Trophoblast cell (in vitro differentiated cells and primary cell): ENCODE results near the gene CCR8.

Experiments used
- DNase-seq, 2 donors: peaks; one replicate each; pipeline ENCODE4 v3.0.0-alpha.2; 2016
- H2AFZ ChIP-seq: 2 replicates; pipeline ENCODE4 v1.6.1; 2013; ENCODE audit warnings: low read length, moderate library complexity, mild to moderate bottlenecking; ENCODE audit not compliant: insufficient read depth, poor library complexity
- H2AK5ac ChIP-seq: 2 replicates; pipeline ENCODE4 v1.6.1; 2013; ENCODE audit warnings: mild to moderate bottlenecking, low read length
- H2BK120ac ChIP-seq: 2 replicates; pipeline ENCODE4 v1.6.1; 2013; ENCODE audit warnings: low read length, mild to moderate bottlenecking, moderate library complexity; ENCODE audit not compliant: insufficient read depth, poor library complexity
- H2BK12ac ChIP-seq: 2 replicates; pipeline ENCODE4 v1.6.1; 2013; ENCODE audit warnings: mild to moderate bottlenecking, low read length, moderate library complexity
- H2BK5ac ChIP-seq: 2 replicates; pipeline ENCODE4 v1.6.1; 2013; ENCODE audit warnings: low read length, low read depth, moderate library complexity, mild to moderate bottlenecking; ENCODE audit not compliant: poor library complexity
- H3K14ac ChIP-seq: 2 replicates; pipeline ENCODE4 v1.6.1; 2013; ENCODE audit warnings: mild to moderate bottlenecking, low read length
- H3K18ac ChIP-seq: 2 replicates; pipeline ENCODE4 v1.6.1; 2013; ENCODE audit warnings: mild to moderate bottlenecking, low read length
- H3K23ac ChIP-seq: 2 replicates; pipeline ENCODE4 v1.6.1; 2013; ENCODE audit warnings: low read length
- H3K27ac ChIP-seq: 2 replicates; pipeline ENCODE4 v1.5.1; 2013; ENCODE audit warnings: low read depth, mild to moderate bottlenecking, inconsistent platforms, low read length, moderate library complexity
- H3K27me3 ChIP-seq: 2 replicates; pipeline ENCODE4 v1.6.1; 2013; ENCODE audit warnings: inconsistent platforms, mild to moderate bottlenecking, low read length, moderate library complexity; ENCODE audit not compliant: insufficient read depth
- H3K36me3 ChIP-seq, 2 experiments: 1 replicate in 1 of 2; 2 replicates in 1 of 2; pipeline ENCODE4 v1.6.1; 2013; ENCODE audit warnings: low read length in 2 of 2, mild to moderate bottlenecking in 2 of 2, moderate library complexity in 1 of 2; ENCODE audit not compliant: insufficient read depth in 2 of 2, control insufficient read depth in 1 of 2
- H3K4ac ChIP-seq: 2 replicates; pipeline ENCODE4 v1.6.1; 2013; ENCODE audit warnings: low read depth, mild to moderate bottlenecking, low read length, moderate library complexity
- H3K4me1 ChIP-seq, 2 experiments: 1 replicate in 1 of 2; 2 replicates in 1 of 2; pipeline ENCODE4 v1.6.1; 2013; ENCODE audit warnings: low read length in 2 of 2, mild to moderate bottlenecking in 2 of 2, moderate library complexity in 1 of 2; ENCODE audit not compliant: insufficient read depth in 2 of 2, control insufficient read depth in 1 of 2
- H3K4me2 ChIP-seq: 2 replicates; pipeline ENCODE4 v1.6.1; 2013; ENCODE audit warnings: inconsistent platforms, mild to moderate bottlenecking, low read length, moderate library complexity
- H3K4me3 ChIP-seq: 2 replicates; pipeline ENCODE4 v1.5.1; 2013; ENCODE audit warnings: mild to moderate bottlenecking, low read depth, low read length, inconsistent platforms
- H3K79me1 ChIP-seq: one replicate; pipeline ENCODE4 v1.6.1; 2013; ENCODE audit warnings: low read length
- H3K79me2 ChIP-seq: 2 replicates; pipeline ENCODE4 v1.6.1; 2013; ENCODE audit warnings: low read length, mild to moderate bottlenecking; ENCODE audit not compliant: control insufficient read depth, insufficient read depth, poor library complexity
- H3K9ac ChIP-seq: 2 replicates; pipeline ENCODE4 v1.6.1; 2013; ENCODE audit warnings: mild to moderate bottlenecking, low read length
- H3K9me3 ChIP-seq: 2 replicates; pipeline ENCODE4 v1.6.1; 2013; ENCODE audit warnings: low read depth, mild to moderate bottlenecking, control low read depth, inconsistent platforms, low read length; ENCODE audit not compliant: insufficient read depth
- H4K12ac ChIP-seq: 2 replicates; pipeline ENCODE4 v1.6.1; 2013; ENCODE audit warnings: low read depth, mild to moderate bottlenecking, low read length, moderate library complexity
- H4K8ac ChIP-seq: 2 replicates; pipeline ENCODE4 v1.6.1; 2013; ENCODE audit warnings: low read depth, mild to moderate bottlenecking, low read length, moderate library complexity
- H4K91ac ChIP-seq: one replicate; pipeline ENCODE4 v1.6.1; 2013; ENCODE audit warnings: low read depth, mild to moderate bottlenecking, low read length, moderate library complexity
- WGBS: extraction: QIAGEN DNeasy Blood & Tissue Kit; methylation state at CpG from one replicate; pipeline ENCODE4 v1.1.7; 2013; ENCODE audit warnings: missing lambda C conversion rate; ENCODE audit not compliant: insufficient read length, insufficient coverage; ENCODE audit errors: extremely low coverage; 5-methylcytosine and 5-hydroxymethylcytosine counted together

The CCR8 gene

DNA sequence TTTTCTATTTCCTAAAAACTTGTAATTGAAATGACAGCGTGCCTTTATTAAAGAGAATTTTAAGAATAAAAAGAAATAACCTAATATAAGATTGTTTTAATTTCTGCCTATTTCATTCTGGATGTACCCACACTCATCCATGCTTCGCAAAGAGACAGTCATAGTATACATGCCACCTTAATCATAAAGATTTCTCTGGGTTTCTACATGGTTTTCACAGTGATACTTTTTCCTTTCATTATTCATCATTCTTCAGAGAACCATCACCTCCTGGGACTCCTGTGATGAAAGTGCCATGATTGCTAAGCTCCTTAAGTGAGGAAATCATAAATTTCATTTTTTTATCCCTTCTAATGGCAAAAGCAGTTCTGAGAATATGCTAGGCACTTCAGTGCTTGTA is 4.3 kb upstream of the CCR8 start:
- H3K23ac ChIP-seq, result no peak overlapping the region
- H3K4me1 ChIP-seq, result no peaks in the 10 kb centered on the region
- H3K36me3 ChIP-seq, result no peaks in the 10 kb centered on the region
- H3K79me2 ChIP-seq, result no peaks in the 10 kb centered on the region
- no peak overlapping the region for H2BK120ac ChIP-seq
- no peak overlapping the region for H2BK12ac ChIP-seq
- no peak overlapping the region for H3K9ac ChIP-seq
- H3K4me3 ChIP-seq, result no peak overlapping the region
- H4K8ac ChIP-seq, result no peak overlapping the region
- H3K9me3 ChIP-seq, result no peaks in the 10 kb centered on the region
- no peak overlapping the region for H3K18ac ChIP-seq
- H2AK5ac ChIP-seq, result no peak overlapping the region
- no peak overlapping the region for H3K14ac ChIP-seq
- WGBS, result no CpG with 5 or more reads among the region's 2 CpGs
- H2AFZ ChIP-seq, result no peak overlapping the region
- H3K4me2 ChIP-seq, result no peak overlapping the region
- H3K27ac ChIP-seq, result no peak overlapping the region
- H3K4ac ChIP-seq, result no peak overlapping the region
- H3K27me3 ChIP-seq, result no peaks in the 10 kb centered on the region
- no peak overlapping the region for H4K91ac ChIP-seq
- no peaks in the 10 kb centered on the region for H3K79me1 ChIP-seq
- no peak overlapping the region for H4K12ac ChIP-seq
- no peak for DNase-seq
- H2BK5ac ChIP-seq, result no peak overlapping the region

DNA sequence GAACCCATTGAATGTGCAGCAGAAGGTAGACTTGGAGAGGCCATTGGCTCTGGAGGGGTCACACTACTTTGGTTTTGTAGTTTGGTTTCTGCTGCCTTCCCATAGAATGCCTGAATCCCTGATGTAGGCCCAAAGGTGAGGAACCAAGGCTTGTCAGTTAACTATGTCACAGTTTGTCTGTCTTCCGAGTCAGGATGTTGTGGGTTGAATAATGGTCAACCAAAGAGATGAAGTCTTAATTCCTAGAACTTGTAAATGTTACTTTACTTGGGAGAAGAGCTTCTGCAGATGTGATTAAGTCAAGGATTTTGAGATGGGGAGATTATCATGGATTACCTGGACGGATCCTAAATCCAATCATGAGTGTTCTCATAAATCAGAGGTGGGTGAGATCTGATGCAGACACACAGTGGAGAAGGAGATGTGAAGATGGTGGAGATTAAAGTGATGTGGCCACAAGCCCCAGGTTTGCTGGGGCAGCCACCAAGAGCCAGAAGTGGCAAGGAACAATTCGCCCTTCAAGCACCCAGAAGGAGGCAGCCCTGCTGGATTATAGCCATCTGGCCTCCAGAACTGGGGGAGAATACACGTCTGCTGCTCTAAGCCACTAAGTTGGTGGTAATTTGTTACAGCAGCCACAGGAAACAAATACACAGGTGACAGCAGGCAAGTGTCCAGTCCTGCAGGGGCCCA is 2.3 kb upstream of the CCR8 start:
- peak overlapping the region; percentile 59 for H3K4me3 ChIP-seq
- WGBS, result no CpG with 5 or more reads among the region's 4 CpGs
- H4K91ac ChIP-seq, result no peak overlapping the region
- no peak overlapping the region for H3K14ac ChIP-seq
- no peaks in the 10 kb centered on the region for H3K79me1 ChIP-seq
- H3K27ac ChIP-seq, result no peak overlapping the region
- H3K18ac ChIP-seq, result no peak overlapping the region
- H4K8ac ChIP-seq, result no peak overlapping the region
- no peak overlapping the region for H2BK5ac ChIP-seq
- H2AK5ac ChIP-seq, result no peak overlapping the region
- no peak for DNase-seq
- H4K12ac ChIP-seq, result no peak overlapping the region
- no peaks in the 10 kb centered on the region for H3K27me3 ChIP-seq
- H3K4me2 ChIP-seq, result no peak overlapping the region
- H3K9ac ChIP-seq, result no peak overlapping the region
- H3K23ac ChIP-seq, result peak overlapping the region; percentile 82
- H3K79me2 ChIP-seq, result no peaks in the 10 kb centered on the region
- H2BK12ac ChIP-seq, result no peak overlapping the region
- H3K9me3 ChIP-seq, result no peaks in the 10 kb centered on the region
- H3K4ac ChIP-seq, result no peak overlapping the region
- no peaks in the 10 kb centered on the region for H3K36me3 ChIP-seq
- no peaks in the 10 kb centered on the region for H3K4me1 ChIP-seq
- H2AFZ ChIP-seq, result no peak overlapping the region
- H2BK120ac ChIP-seq, result no peak overlapping the region

GRCh38 chr3:39327746-39328349 is 1.7 kb upstream of the CCR8 start:
- H4K8ac ChIP-seq, result no peak overlapping the region
- no peak overlapping the region for H2BK120ac ChIP-seq
- H3K4me3 ChIP-seq, result peak overlapping the region; percentile 59
- no peak overlapping the region for H2AFZ ChIP-seq
- H2BK5ac ChIP-seq, result no peak overlapping the region
- no peak overlapping the region for H4K12ac ChIP-seq
- H4K91ac ChIP-seq, result no peak overlapping the region
- H3K27ac ChIP-seq, result no peak overlapping the region
- H2BK12ac ChIP-seq, result no peak overlapping the region
- no CpG with 5 or more reads among the region's 4 CpGs for WGBS
- H2AK5ac ChIP-seq, result no peak overlapping the region
- DNase-seq, result peak in 1 of 2 donors; percentile 15
- no peaks in the 10 kb centered on the region for H3K79me2 ChIP-seq
- H3K14ac ChIP-seq, result no peak overlapping the region
- no peak overlapping the region for H3K18ac ChIP-seq
- H3K9ac ChIP-seq, result no peak overlapping the region
- H3K9me3 ChIP-seq, result no peaks in the 10 kb centered on the region
- no peak overlapping the region for H3K4me2 ChIP-seq
- no peak overlapping the region for H3K23ac ChIP-seq
- H3K27me3 ChIP-seq, result no peaks in the 10 kb centered on the region
- H3K4me1 ChIP-seq, result no peaks in the 10 kb centered on the region
- no peaks in the 10 kb centered on the region for H3K79me1 ChIP-seq
- no peaks in the 10 kb centered on the region for H3K36me3 ChIP-seq
- H3K4ac ChIP-seq, result no peak overlapping the region

- no peak overlapping the region for H3K23ac ChIP-seq
- H2AFZ ChIP-seq, result no peak overlapping the region
- H3K18ac ChIP-seq, result no peak overlapping the region
- H3K27me3 ChIP-seq, result no peaks in the 10 kb centered on the region
- H3K4me2 ChIP-seq, result no peak overlapping the region
- H2BK120ac ChIP-seq, result no peak overlapping the region
- no peak overlapping the region for H4K12ac ChIP-seq
- H3K27ac ChIP-seq, result no peak overlapping the region
- no peak overlapping the region for H3K14ac ChIP-seq
- DNase-seq, result no peak
- H3K4ac ChIP-seq, result no peak overlapping the region
- H4K8ac ChIP-seq, result no peak overlapping the region
- H3K9ac ChIP-seq, result no peak overlapping the region
- H2BK5ac ChIP-seq, result no peak overlapping the region
- no peaks in the 10 kb centered on the region for H3K4me1 ChIP-seq
- H3K36me3 ChIP-seq, result no peaks in the 10 kb centered on the region
- no peak overlapping the region for H2BK12ac ChIP-seq
- H3K79me2 ChIP-seq, result no peaks in the 10 kb centered on the region
- no peaks in the 10 kb centered on the region for H3K79me1 ChIP-seq
- H4K91ac ChIP-seq, result no peak overlapping the region
- H3K4me3 ChIP-seq, result no peak overlapping the region
- H3K9me3 ChIP-seq, result no peaks in the 10 kb centered on the region
- no peak overlapping the region for H2AK5ac ChIP-seq
These were observed 1.3 kb downstream of the CCR8 start for GRCh38 chr3:39330824-39331223.
